ENCODE data around the gene PAQR7.

Gene PAQR7

DNA sequence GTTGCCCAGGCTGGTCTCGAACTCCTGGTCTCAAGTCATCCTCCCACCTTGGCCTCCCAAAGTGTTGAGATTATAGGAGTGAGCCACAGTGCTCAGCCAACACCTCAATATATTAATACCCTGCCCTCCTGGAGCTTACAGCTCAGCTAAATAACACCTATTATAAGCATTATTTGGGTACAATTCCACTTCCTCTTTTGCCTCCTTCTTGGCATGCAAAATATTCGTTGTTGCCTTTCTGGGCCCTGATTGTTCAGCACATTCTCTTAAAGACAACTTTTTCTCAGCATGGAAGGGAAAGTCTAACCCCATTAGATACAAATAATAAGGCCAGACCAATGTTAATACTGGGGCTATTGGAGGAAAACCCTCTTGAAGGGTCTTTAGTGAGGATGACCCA, 2.8 kb downstream of the PAQR7 start:
- no peak for DNase-seq

DNA sequence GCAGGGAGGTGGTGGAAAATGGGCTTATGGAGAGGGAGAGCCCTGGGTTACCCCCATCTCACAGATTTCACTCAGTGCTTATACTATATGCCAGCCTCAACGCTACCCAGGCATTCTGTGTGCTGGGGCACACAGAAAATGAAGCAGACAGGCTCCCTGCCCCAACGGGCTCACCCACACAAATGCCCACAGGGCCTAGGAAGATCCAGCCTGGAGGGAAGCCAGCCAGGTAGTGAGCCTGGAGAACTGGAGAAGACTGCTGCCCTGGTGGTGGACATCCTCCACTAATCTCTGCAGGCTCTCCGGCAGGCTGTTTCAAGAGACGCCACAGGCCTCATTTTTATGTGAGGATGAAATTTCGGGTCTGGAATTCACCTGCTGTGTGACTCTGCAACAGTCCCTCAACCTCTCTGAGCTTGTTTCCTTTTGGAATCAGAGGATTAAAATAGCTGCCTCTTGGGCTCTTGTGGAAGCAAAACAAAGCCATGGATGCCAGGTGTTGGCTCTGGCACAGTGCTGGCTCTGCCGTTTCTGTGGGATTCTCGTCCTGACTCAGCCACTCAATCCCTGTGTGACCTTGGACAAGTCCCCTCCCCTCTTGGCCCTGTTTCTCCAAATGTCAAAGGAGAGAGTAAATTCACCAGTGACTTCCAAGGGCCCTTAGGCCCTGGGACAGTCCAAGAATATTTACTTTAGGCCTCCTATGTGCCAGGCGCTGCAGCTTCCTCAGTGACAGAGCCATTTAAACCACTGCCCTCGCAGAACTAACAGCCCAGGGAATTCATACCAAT, 3.6 kb downstream of the PAQR7 start:
- DNase-seq: no peak

GRCh38 chr1:25871086-25871703, 4.3 kb downstream of the PAQR7 start:
- DNase-seq: no peak

DNA sequence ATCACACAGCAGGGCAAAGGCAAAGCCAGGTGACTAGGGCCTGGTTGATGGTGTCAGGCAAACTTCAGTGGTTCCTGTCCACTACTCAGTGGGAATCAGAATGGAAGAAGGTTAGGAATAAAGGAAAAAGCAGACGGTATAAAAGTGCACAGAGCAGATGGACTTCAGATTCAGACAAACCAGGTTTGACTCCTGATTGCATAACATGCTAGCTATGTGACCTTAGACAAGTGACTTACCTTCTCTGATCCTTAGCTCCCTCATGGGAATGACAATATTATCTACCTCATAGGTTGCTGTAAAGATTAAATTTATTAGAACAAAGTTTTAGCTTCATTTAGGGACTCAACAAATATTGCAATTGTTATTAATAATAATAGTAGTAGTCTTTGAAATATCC, 4.9 kb downstream of the PAQR7 start:
- no peak for DNase-seq

- DNase-seq: no peak
These were observed 5.5 kb downstream of the PAQR7 start for GRCh38 chr1:25869909-25870606.

- DNase-seq: no peak
These were observed 8.1 kb downstream of the PAQR7 start for GRCh38 chr1:25867210-25867991.

DNA sequence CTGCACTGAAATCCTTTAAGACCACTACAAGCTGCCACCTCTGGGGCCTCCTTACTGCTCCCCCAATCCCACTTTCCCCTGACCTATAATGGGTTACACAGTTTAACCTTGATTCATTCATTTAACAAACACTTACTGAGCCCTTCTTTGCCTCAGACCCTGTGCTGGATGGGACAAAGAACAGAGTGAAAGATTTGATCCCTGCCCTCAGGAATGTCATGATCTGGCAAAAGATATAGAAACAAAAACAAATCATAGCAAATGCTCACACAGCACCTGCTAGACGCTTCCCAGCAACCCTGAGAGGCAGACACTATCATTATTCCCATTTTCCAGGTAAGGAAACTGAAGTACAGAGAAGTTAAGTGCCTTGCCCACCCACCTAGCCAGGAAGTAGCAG, 9.2 kb downstream of the PAQR7 start:
- DNase-seq: no peak

- no peak for DNase-seq
These were observed 11.1 kb downstream of the PAQR7 start for GRCh38 chr1:25864434-25864833.

DNA sequence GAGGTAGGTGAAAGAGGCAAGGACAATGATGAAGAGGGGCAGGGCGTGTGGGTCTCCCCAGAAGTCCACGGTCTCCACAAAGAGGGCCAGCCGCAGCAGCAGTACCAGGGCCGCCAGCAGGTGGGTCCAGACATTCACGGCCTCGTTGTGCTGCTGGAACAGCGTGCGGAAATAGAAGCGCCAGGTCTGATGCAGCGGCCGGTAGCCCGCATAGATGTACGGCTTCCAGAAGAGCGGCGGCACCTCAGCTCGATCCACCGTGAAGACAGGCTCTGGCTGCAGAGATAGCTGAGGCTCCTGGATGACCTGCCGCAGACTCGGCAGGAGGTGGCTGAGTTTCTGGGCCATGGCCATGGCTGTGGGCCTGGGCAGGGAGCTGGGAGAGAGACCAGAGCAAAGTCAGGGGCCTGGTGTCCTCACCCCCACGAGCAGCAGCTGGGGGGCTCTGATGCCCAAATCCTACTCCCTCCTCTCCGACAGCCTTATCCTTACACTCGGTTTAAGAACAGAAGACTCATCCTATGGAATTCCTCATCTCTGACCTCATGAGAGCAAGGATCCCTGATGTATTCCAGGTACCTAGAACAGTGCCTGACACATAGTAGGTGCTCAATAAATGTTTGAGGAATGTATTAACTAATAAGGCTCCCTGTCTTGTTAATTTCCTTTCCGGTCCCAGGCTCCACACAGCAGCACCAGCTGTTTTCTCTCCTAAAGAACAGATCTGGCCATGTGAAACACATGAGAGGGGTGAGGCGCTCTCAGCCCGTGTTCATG, 11.8 kb downstream of the PAQR7 start:
- no peak for DNase-seq

- DNase-seq: no peak
These were observed 12.6 kb downstream of the PAQR7 start for GRCh38 chr1:25862785-25863485.

DNA sequence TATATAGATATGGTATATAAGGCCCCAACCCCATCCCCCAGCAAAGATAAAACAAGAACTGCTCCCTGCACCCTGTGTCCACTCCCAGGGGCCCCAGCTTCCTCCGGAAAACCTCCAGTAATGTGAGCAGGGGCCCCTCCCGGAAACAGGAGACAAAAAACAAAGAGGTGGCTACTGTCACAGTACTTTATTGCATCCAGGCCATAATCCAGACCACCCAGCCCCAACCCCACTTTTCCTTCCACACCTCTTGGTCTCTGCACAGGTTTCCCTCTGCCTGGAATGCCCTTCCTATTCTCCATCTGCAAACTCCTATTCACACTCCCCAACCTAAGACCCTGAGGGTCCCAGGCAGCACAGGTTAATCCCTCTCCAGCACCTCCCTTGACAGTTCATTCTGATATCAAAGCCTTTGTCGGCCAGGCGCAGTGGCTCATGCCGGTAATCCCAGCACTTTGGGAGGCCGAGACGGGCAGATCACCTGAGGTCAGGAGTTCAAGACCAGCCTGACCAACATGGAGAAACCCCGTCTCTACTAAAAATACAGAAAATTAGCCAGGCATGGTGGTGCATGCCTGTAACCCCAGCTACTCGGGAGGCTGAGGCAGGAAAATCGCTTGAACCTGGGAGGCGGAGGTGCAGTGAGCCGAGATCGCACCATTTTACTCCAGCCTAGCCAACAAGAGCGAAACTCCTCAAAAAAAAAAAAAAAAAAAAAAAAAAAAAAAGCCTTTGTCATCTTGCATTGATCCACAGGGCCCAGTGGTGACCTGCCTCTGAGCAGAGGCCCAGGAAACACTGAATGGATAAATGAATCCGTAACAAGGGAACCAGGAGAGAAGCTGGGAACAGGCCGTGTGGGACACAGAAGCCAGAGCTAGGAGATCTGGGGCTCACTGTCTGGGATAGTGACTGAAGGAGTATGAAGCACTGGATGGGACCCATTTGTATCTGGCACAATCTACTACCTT, 13.9 kb downstream of the PAQR7 start:
- DNase-seq: no peak

- DNase-seq: peak; percentile 11
These were observed 16.4 kb downstream of the PAQR7 start, which contains the start of gene AUNIP for GRCh38 chr1:25858906-25859789. TSS of gene AUNIP (minus strand) at chr1:25859457. CDS start at chr1:25859357, 100 bp downstream.

DNA sequence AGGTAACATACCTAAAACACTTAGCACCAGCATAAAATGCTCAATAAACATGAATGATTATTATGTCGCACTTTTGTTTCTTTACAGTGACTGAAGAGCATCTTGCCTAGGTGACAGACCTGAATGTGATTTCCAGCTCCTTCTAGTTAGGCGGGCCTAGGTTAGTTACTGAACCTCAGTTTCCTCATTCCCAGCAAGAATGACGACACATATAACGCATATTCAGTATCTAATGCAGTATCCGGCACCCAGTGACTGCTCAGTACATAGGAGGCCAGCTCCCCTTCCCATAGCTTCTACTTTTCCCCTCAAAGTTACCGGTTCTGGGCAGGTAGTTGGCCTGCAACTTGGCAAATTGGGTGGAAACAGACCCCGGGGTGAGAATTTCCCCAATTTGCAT, 17.0 kb downstream of the PAQR7 start:
- DNase-seq: no peak

DNA sequence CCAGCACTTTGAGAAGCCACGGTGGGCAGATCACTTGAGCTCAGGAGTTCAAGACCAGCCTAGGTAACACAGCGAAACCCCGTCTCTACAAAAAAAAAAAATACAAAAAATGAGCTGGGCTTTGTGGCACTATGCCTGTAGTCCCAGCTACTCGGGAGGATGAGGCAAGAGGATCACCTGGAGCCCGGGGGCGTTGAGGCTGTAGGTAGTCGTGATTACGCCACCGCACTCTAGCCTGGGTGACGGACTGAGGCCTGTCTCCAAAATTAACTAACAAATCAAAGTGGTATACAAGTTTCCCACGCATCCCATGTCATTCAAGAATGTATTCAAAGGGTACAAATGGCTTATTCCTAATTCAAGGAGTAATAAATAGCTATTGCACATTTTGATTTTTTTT, 18.7 kb downstream of the PAQR7 start:
- no peak for DNase-seq

GRCh38 chr1:25854554-25854953, 21.0 kb downstream of the PAQR7 start:
- DNase-seq: no peak

GRCh38 chr1:25848531-25848930, 27.0 kb downstream of the PAQR7 start:
- DNase-seq: no peak

GRCh38 chr1:25847929-25848328, 27.6 kb downstream of the PAQR7 start:
- DNase-seq: no peak

DNA sequence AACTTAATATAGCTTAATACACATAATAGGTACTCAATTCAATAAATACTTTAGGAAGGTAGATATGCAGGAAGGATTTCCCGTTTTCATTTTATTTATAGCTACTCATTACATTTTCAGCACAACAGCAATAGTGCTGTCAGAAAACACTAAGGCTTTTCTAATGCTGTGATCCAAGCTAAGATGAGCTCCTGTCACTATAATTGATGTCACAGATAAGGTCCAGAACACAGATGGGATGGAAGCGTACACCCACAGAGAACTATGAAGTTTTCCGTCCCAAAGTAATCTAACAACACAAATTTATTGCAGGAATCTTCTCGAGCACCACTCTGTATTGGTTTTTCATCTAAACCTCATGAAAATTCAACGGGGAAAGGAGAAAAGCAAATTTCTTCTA, 29.8 kb downstream of the PAQR7 start:
- DNase-seq: no peak

Measured in NCI-H1417 treated with DMSO at 0.1 percent for 48 hours (cell line).